Activated effector memory CD4-positive, alpha-beta T cell treated with Interleukin-2 at 50 U/mL for 16 hours (primary cell): ENCODE results near the gene SGK2.
"Not testable (repeated sequence)": the region's sequence is repeated elsewhere in the genome, so short reads cannot be mapped to it uniquely, and the experiment has no call there.

Experiments used
- DNase-seq: peaks from one replicate; pipeline ENCODE4 v3.0.0-alpha.2; 2020

The SGK2 gene

GRCh38 chr20:43607278-43607677, 48.5 kb downstream of the SGK2 start:
- DNase-seq, result not testable (repeated sequence)

GRCh38 chr20:43631598-43631997, 72.8 kb downstream of the SGK2 start:
- no peak for DNase-seq
